ENCODE results near the gene MAP7.
"Not testable (repeated sequence)": the region's sequence is repeated elsewhere in the genome, so short reads cannot be mapped to it uniquely, and the experiment has no call there.

The MAP7 gene

DNA sequence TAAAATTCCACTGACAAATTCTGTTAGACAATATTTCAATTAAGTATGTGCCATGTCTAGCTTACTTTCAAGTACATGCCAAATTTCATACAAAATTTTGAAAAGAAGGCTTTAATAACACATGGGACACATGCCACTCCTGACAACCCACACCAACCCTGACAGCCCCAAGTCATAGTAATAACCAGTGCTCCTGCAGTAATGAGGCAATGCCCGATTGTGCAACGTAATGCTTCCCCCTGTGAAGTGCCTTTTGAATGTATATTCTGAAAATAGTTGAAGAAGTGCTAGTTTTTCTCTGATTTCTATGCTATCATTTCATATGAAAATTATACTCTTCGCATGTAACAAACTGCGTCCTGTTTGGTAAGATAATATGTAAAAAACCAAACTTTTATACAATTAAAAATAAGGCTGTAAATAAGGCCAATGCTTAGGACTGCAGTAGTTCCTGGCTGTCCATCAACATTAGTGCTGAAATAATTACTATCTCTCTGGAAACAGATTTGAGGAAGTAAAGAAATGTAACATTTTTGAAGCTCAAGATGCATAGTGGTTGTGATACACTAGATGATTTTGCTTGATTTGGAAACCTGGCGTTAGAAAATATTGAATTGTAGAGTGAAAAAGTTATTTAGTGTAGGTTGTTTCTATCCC, 134.7 kb downstream of the MAP7 start:
- DNase-seq (ENCODE audit: low spot score): no peak

DNA sequence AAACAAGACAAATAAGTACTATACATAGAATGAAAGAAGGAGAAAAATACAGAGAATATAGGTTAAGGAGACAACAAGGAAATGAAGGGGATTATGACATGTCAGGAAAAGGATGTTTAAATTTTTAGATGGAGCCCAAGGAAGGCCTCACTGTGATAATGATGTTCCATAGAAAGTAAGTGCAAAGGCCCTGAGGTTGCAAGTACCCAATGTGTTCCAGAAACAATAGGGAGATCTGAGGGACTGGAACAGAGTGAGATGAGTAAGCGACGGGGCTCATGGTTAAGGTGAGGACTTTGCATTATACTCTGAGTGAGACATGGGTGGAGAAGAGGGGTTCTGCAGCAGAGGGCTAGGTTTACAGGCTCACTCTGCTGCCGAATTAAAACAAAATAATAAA, 137.8 kb downstream of the MAP7 start:
- DNase-seq (ENCODE audit: low spot score): no peak

DNA sequence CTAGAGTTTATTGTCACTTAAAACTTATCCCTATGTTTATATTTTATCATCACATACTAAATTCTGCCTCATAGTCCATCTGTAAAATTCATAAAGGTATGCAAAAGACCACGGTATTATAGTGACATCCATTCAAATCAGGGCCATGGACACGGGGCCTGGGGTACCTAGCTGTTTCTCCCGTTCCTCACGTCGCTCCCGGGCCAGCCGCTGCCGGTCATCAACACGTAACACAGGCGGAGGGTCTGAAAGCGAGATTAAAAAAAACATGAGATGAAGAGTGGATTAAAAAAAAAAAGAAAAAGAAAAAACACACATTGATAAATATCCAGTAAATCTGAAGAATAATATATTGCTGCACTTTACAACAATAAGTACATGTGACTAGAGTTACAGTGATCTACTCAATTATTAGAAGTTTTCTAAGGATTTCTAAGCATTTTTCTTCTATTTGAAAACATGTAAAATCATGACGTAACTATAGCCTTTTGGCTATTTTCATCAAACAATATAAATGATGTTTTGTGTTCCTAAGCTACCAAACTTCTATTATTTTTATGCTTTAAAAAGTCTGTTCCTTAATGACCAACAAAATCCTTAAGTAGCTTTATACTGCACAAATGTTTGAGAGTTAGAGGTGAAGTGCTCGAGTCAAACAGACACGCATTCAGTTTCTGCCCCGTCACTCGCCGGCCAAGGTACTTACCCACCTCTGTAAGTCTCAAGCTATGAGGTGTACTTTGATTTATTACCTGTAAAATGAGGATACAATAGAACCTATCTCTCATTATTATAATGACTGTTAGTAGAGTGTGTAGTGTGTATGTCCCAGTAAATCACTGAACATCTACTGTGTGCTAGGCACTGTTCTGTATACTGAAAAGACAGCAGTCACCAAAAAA, 138.5 kb downstream of the MAP7 start:
- DNase-seq (ENCODE audit: low spot score): no peak

DNA sequence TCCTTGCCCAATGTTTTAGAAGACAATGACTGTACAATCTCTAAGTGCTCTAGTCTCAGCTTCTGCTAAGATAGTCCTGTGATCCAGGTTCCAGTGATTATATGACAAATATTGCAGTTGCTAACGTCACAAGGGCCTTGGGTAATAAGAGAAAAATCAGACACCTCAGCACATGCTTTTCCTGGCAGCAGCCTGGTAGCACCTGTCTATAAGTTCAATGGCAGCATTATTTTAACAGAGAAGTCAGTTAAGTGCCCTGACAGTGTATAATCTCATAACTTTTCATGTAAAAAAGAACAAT, 139.2 kb downstream of the MAP7 start:
- no peak for DNase-seq (ENCODE audit: low spot score)

DNA sequence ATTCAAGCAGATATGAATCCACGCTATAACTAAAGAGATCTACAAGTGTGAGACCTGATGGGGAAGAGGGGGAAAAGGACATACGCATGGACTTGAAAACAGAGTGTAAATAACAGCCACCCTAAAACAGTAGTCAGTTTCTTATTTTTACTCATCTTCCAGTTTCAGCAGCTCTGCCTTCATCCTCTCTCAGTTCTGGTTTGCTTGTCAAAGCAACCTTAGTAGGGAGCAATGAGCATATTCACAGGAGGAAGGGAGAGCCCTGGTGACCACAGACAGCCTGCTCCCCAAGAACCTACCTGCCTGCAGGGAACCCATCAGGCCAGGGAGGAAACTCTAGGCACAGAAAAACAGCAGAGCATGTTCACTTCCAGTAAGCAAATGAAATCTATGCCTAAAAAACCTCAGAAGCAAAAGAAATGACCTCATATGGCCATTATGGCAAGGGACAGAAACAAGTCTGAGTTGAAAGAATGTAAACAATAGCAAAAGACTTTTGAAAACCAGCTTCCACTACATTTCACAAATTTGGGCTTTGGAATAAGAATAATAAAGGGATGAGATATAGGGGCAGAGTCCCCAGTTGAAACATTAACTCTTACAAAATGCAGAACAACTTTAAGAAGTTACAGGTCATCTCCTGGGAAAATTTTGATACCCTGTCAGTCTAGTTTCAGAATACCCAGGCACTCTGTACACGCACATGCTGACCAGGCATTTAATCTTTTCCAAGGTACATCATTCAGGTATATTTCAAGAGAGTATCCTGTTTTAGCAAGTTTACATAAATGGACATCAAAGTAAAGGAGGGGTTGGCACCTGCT, 139.8 kb downstream of the MAP7 start:
- no peak for DNase-seq (ENCODE audit: low spot score)

DNA sequence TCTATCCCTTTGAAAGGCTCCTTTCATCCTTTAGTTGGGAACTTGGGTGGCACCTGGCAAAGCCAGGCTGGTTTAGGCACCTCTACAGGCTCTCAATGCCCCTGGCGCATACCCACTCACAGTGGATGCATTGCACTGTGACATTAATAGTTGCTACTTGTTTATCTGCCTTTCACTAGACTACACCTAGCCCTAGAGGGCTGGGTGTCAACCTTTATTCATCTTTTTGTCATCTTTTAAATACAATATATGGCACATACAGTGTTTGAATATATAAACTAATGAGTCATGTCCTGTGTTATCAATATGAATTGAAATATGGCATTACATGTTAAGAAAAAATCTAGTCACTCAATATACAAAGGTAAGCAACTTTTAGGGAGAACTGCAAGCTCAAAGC, 140.6 kb downstream of the MAP7 start:
- no peak for DNase-seq (ENCODE audit: low spot score)

DNA sequence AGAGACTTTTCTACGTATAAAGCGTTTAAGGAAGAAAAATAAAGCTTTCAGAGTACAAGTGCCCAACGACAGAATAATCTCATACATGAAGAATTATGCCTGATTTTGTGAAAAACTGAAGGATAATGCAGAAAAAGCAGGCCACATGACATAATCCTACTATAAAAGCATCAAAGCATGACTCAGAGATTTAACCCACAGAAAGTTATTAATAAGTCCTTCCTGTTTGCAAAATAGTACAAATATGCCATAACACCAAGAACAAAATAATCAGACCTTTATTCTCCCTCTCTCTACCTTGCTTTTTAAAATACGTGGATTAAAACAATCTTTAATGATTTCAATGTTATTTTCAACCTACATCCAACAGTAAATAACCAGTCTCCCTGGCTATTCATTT, 142.0 kb downstream of the MAP7 start:
- no peak for DNase-seq (ENCODE audit: low spot score)

DNA sequence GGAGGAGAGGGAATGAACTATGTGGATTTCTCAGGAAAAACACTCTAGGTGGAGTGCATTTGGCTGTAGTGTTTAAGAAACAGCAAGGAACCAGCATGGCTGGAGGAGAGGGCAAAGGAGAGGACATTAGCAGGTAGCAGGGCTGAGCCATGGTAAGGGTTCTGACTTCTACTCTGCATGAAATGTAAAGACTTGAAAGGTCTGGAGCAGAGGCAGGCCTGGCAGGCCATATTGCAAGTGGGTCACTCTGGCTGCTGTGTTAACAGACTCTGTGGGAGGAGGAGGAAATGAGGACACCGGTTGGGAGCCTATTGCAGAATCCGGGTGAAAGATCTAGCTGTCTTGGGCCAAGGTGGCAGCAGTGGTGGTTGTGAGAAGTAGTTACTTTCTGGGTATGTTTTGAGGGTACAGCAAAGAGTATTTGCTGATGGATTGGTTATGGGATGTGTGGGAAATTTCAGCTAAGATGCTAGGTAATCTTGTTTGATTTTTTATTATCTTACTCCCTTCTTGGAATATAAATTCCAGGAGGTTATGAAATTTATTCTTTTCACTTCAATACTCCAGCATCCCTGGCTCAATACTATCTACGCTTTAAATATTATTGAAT, 144.7 kb downstream of the MAP7 start:
- no peak for DNase-seq (ENCODE audit: low spot score)

DNA sequence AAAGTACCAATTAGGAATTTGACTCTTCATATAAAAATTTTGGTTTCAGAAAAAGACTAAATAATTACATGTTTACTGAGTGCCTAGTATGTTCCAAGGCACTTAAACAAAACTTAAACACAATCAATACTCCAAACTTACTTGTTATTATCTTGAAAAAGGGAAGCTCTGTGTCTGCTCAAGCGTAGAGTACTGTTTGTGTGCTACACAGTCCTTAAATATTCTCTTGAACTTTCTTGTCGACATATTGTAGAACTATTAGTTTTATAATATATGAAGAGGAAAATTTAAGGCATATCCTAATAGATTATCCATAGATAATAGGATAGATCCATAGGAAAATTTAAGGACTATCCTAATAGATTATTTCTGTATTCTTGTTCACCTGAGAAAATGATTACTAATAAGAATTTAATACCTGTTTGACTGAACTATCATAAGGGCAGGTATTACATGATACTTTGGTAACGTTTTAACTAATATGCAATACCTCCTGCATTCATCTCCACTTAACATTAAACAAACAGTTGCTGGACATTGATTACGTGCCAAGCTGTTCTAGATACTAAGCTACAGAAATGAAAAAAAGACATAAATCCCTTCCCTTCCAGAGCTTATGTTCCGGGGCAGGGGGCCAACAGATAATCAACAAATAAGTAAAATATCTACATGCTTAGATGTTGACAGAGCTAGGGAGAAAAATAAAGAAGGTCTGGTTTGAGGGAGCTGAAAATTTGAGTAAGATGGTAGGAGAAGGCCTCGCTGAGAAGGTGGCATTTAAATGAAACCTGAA, 145.4 kb downstream of the MAP7 start:
- DNase-seq (ENCODE audit: low spot score): no peak

DNA sequence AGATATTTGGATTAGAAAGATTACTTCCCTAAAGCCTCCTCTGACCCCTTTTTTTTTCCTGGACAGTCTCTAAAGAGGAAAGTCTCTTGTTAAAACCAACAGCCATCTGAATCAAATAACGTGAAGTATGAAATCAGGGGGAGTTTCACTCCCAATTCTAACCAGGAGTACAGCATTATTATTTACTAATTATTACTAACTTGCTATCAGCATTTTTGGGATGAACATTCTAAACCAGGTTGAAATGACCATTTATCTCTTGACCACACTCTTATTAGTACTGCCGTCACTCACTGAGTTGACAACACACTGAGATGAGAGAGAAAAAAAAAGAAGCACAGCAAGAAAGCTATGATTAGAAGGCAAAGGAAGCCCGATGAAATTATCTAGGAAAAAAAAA, 146.2 kb downstream of the MAP7 start:
- no peak for DNase-seq (ENCODE audit: low spot score)

DNA sequence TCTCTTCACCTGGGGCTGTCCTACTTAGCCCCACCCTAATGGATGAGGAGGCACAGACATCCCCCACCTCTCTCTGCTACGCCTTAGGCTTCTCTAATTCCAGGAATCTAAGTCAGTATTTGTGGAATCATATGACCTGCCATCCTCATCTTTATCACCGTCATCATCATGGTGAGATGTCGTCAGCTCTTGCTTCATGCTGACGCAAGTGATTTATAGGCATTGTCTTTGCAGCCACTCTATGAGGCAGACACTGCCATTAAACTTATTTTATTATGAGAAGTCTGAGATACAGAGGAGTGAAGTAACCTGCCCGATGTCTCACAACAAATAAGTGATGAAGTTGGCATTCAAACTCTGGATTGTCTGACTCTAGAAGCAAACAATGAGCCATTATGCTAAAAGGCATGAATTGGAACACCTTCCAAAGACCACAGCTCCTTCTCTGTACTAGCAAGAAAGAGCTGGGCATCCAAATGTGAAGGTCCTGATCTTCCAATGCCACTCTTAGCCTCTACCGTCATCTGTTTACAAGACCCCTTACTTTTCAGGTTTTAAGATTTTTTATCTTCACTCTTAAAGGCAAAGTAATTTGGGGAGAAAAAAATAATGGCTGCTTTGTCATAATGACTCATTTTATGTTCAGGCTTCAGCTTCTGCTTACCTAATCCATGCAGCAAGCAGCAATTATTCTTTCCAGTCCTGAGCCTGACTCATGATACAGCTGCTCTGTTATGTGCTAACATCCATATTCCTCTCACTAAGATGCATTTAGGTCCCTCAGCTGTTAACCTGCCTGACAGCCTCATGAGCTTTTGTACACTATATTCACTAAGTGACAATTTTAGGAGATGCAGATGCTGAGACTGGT, 146.9 kb downstream of the MAP7 start:
- no peak for DNase-seq (ENCODE audit: low spot score)

DNA sequence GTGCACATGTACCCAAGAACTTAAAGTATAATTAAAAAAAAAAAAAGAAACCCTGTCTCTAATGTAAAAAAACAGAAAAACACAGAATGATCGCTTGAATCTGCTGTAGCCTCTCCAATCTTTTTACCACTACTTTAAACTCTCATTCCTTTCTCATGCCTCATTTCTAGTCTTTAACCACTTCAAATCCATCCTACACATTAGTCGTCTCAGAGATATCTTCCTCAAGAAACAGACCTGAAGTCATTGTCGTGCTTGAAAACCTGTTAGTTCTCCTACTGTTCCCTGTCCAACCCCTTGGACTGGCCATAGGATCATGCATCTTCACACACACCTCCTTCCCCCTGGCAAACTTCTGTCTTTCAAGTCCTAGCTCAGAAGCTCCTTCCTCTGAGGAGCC, 148.5 kb downstream of the MAP7 start:
- DNase-seq (ENCODE audit: low spot score): no peak

DNA sequence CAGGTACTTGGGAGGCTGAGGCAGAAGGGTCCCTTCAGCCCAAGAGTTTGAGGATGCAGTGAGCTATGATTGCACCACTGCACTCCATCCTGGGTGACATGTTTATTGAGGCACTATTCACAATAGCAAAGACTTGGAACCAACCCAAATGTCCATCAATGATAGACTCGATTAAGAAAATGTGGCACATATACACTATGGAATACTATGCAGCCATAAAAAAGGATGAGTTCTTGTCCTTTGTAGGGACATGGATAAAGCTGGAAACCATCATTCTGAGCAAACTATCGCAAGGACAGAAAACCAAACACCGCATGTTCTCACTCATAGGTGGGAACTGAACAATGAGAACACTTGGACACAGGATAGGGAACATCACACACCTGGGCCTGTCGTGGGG, 149.0 kb downstream of the MAP7 start:
- DNase-seq (ENCODE audit: low spot score): not testable (repeated sequence)

DNA sequence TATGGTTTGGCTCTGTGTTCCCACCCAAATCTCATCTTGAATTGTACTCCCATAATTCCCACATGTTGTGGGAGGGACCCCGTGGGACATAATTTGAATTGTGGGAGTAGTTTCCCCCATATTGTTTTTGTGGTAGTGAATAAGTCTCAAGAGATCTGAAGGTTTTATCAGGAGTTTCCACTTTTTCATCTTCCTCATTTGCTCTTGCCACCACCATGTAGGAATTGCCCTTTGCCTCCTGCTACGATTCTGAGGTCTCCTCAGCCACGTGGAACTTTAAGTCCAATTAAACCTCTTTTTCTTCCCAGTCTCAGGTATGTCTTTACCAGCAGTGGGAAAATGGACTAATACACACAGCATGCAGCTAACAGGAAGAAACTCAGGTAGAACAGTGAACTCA, 151.8 kb downstream of the MAP7 start:
- no peak for DNase-seq (ENCODE audit: low spot score)

DNA sequence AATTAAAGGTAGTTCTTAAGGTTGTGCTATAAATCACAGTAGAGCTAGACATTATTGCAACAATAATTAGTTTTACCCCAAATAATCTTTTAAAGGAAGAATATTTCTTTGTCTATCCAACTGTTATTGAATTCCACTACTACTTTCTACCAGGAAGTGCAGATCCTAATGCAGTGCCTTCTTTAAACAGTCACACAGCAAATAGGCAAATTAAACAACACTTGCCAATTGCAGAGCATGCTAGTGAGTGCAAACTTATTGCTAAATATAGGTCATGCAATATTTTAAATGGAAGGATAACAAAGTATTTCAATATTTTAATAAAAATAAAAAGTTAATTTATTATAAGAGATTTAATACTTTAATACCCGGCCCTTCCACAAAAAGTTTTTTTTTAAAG, 153.3 kb downstream of the MAP7 start:
- DNase-seq (ENCODE audit: low spot score): no peak

DNA sequence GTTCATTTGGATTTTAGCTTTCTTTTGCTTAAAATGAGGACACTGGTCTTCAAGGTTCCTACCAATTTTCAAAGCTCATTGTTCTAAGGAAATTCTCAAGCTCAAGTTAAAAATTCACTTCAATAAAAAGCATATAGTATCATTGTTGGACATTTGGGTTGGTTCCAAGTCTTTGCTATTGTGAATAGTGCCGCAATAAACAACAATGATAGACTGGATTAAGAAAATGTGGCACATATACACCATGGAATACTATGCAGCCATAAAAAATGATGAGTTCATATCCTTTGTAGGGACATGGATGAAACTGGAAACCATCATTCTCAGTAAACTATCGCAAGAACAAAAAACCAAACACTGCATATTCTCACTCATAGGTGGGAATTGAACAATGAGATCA, 159.3 kb downstream of the MAP7 start:
- DNase-seq (ENCODE audit: low spot score): not testable (repeated sequence)

DNA sequence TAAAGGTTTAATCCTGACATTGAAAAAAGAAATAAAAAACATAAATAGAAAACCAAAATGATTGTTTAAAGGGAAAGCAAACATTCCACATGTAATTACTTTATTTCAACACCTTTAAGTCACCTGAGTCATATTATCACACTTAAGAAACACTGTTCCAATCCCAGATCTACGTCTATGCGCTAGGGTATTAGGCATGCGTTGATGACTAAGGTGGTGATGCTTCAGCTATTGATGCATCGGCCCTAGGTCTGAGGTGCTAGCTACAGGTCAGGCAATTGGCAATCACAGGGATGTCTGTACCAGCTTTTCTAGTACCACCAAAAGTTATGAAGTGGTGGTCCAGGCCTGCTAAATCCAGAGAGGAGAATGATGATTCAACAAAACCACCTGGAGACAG, 162.9 kb downstream of the MAP7 start:
- no peak for DNase-seq (ENCODE audit: low spot score)

DNA sequence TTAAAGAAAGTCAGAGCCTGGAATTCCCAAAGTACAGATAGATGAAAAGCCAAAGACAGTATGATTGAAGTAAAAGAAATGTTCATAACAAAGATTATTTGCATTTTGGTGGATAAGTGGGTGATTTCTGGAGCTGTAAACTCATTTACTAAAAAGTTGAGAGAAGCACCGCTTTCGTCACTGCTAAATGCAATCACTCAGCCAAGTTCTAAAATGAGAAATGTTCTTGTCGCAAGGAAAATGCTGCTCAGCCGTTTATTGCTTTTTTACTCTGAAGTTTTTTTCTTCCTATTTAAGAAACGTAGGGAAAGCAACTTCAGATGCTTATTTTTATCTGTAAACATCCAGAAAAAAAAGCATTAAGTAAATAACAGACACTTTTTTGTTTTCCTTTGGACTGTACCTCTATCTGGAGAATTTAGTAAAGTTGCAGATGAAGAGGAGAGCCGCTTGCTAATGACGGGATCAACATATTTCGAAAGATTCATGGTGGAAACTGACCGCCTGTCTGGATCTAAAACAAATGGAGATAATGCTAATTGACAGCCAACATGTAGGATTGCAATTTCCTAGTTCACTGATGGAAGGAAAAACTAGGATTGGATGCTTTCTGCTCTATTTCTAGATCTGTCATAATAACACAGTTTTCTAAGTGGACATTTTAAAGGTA, 166.8 kb downstream of the MAP7 start:
- DNase-seq (ENCODE audit: low spot score): no peak

DNA sequence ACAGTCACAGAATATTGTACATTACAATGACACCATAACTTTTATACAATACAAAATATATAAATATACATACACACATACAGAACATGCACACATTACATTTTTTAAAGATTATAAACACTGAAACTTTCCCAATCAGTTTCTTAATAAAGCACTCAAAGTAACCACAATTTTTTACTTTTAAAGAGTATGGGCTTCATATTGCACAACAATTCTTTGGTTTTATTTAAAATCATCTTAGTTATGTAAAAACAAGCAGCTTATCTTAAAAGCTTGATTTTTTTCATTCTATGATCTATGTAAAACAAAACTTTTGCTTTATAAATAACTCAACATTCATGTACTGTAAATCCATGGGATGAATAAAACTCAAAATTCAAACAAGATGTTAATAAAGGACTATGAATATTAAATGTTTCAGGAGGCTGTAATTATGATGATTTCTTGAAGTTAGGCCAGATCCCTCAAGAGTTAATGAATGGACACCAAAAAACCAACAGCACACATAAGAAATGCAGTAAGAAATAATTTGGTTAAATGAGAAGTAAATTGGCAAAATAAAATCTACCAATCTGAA, 167.5 kb downstream of the MAP7 start:
- DNase-seq (ENCODE audit: low spot score): no peak

DNA sequence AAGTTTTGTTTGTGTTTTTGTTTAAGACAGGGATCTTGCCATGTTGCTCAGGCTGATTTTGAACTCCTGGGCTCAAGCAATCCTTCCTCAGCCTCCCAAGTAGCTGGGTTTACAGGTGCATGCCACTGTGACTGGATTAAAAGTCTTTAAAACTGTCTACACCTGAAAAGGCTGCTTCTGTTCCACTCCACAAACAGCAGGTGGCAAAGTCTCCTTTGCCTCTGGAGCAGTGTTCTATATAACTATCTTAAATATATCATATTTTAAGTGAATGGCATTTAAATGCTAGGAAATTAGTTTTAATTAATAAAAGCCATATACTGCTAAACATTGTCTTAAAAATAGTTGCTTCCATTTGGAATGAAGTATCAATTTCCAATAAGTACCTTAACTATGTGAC, 171.3 kb downstream of the MAP7 start:
- DNase-seq (ENCODE audit: low spot score): no peak
